Measurements from ENCODE around the gene HK3. TPM values are rescaled to one million over a fixed set of nuclear protein-coding genes. Genes with fewer than 3 reads are reported as not detected.

The HK3 gene
- polyA plus RNA-seq, 1 donor = 0.82 TPM

DNA sequence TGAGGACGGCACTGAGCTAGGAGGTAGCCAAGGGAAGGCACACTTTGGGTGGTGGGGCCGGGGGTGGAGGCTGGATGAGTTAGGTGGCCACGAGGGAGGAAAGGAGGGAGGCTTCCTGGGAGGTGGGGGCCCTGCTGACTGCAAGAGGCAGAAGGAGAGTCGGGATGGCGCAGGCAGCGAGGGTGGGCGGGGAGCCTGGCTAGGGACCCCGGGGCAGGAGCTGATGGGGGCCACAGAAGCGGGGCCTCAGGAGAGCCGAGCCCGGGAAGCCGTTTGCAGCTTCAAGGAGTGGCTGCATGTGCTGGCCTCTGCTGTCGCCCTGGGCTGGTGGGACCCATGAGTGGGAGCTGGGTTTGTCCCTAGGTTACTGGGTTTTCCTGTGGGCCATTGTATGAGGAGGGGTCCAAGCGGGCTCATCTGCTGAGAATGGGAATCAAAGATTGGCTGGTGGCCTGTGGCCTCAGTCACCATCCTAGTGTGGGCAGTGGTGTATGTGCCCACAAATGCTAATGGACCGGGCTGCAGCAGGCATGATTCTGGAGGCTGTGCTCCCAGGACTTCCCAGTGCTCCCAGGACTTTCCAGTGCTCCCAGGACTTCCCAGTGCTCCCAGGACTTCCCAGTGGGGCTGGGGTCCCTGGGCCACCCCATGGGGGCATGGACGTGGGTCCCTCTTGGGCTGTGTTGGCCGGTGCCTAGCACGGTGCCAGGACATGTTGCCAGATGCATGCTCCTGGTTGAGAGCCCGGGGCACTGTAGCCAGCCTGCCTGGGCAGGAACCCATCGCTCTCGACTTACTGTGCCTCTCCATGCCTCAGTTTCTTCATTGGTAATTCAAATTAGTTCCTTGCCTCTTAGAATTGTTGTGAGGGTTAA lies 48.5 kb downstream of the HK3 start:
- no peak for DNase-seq (ENCODE audit: low read depth)

DNA sequence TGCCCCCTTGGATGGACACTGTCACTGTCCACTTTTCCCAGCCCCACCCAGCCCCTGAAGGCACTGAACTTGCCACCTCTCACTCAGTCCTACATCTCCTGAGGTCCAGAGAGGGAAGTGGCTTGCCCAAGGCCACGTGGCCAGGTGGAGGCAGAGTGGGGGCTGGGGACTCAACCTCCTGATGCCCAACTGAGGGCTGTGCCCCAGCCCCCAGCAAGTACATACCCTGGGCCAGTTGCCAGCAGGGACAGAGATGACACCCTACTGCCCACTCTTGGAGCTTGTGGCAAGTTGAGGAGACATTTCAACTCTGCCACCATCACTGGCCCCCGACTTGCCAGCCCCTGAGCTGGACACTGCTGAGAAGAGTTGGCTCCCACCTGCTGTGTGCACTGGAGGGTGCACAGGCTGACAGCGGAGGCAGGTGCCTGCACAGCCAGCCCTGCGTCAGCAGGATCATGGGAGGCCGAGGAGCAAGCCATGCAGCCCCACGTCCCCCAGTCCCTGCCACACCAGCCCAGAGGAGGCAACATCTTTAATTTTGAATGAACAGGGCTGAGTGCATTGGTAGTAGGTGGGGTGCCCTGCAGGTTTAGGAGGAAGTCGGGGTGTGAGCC lies 49.4 kb downstream of the HK3 start:
- DNase-seq (ENCODE audit: low read depth) = no peak

DNA sequence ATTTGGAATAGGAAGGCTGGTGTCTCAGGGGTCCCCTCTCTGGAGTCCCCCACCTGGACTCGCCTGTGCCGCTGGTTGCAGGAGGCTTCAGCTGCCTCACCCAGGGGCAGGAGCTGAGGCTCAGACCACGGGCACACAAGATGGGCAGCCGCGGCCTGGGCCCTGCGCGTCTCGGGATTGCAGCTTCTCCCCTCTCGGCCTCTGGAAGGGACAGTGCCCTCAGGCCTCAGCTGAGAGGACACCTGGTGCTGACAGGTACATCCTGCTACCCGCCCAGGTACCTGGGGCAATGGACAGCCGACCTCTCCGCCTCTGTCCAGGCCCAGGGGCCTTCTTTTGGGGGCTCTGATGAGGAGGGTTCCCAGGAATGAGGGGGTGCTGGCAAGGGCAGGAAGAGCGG lies 50.5 kb downstream of the HK3 start:
- no peak for DNase-seq (ENCODE audit: low read depth)

DNA sequence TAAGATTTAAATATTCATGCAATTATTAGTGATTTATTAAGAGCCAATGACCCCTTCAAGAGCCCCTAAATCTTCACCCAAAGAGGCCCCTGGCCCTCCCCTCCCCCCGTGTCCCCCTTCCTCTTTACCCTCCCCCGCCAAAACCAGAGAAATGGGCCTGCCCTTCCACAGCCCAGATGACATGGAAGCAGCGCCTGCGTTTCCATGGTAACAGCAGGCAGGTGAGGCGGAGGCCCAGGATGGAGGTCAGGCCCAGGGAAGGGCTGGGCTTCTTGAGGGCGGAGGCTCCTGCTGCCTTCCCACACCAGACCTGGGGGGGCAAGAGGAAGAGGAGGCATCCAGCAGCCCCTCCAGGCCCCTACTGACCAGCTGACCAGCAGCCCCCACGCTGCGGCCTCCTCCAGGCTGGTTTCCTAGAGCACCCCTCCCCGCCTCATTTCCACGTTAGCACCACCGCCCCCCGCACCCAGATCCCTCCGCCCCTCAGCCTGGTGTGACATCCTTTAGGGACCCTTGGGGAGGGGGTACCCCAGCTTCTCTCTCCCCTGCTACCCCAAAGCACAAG lies 51.3 kb downstream of the HK3 start:
- no peak for DNase-seq (ENCODE audit: low read depth)

DNA sequence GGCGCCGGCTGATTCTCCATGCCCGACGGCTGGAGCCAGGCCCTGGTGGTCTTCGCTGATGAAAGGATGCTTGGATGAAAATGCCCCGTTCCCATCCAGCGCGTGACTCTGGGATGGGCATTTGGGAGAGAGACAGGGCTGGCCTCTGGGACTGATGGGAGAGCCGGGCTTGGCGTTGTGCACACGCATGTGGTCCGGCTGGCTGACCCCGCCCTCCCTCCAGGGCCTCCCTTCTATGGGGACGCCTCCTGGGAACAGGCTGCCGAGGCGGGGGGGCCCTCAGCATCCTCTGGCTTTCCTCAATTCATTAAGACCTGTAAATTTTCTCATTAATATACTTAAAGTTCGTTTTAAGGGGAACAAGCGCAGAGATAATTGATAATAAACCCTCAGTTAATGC lies 52.0 kb downstream of the HK3 start:
- no peak for DNase-seq (ENCODE audit: low read depth)

DNA sequence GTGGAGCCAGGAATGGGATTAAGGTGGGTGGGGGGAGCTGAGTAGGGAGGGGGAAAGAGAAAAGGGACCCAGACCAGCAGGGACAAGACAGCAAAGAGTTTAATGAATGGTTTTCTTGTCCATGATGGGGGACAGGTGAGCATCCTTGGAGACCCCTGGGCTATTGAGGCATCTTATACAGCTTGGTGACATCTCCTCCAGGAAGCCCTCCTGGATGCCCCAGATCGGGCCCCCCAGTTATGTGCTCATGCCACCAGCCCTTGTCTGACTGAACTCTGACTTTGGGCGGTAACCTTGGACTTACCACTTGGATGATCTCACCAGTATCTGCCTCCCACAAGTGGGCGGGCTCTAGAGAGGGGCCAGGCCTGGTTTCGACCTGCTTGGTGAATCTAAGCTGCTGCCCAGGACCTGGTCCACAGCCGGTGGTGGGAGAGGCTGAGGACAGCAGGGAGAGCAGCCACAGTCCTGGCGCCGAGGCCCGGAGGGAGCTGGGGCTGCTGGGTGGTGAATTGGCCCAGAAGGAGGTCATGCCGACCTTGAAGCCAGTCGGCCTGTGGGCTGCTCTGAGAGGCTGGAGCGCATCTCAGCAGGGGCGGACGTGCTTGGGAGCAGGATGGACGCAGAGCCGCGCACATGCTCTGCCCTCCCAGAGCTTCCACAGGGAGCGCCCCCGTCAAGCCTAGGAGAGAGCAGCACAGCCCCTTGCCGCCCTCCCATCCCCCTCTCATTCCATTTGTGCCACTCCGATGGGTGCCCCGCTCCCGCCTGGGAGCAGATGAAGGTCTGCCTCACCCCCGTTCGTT lies 52.6 kb downstream of the HK3 start:
- no peak for DNase-seq (ENCODE audit: low read depth)

DNA sequence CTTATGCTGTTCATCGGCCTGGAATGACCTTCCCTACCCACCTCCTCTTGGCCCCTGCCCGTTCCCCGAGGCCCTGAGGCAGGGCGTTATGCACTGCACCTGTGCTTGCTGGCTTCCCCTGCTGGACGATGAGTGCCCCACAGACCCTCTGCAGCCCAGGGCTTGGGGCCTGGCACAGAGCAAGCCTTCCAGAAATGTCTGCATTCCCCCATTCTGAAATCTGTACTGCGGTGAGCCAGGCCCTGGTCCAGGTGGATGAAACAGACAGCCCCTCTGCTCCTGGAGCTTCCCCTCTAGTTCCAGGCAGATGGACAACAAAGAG lies 53.8 kb downstream of the HK3 start:
- no peak for DNase-seq (ENCODE audit: low read depth)

DNA sequence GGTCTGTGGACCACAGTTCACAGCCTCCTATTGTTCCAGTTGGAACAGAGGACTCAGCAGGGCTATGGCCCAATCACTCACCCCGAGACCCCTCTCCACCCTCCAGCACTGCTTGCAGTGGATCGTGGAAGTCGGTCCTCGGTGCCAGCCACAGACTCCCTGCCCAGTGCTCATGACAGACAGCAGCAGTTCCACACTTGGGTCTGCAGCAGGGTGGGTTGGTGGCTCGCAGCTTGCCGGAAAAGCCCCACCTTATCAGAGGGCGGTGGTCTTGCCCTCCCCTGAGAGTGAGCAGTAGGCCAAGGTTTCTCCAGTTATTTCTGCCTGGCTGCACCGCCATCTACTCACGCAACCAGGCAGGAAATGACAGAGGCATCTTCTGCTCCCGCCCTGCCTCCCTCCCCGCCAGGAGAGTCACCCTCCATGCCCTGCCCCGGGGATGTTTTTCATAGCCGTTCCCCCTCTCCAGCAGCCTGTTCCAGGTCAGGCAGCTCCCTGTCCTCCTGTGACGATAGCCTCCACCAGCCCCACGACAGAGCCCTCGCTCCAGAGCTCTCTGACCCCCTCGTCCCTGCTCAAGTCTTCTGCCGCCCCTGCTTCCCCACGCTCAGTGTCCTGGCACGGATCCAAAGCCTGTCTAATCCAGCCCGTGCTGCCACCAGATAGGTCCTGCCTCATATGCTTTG lies 54.3 kb downstream of the HK3 start:
- DNase-seq (ENCODE audit: low read depth) = no peak

DNA sequence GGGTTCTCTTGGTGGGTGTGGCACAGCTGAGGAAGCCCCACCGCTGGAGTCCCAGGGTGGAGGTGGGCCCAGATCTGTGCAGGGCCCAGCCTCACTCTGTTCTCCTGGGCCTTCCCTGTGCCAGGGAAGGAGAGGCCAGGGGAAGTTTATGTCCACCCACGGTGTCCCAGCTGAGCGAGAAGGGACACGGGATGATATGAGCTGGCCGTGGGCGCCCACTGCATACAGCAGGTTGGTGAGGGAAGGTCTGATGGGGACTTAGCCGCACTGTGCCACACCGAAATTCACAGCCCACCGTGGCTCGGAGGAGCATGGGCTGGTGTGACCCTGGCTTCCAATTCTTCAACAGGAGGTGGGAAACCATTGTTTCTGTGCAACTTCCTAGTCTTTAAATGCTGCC lies 54.9 kb downstream of the HK3 start:
- no peak for DNase-seq (ENCODE audit: low read depth)

DNA sequence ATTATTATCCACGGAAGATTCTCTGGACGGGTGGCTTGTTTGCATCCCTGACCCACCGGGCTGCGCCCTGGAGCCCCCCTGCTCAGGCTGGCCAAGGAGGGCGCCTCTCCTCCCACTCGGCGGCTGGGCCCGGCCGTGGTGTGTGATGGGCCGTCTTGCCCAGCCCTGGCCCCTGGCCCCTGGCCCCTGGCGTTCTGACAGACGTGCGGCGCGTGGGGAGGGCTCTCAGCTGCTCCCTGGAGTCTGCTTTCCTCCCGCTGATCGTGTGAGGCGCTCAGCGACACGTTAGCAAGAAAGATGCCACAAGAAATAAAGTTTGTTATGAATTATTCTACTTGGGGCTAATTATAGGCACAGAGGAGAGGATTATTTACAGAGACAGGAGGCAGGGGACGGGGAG lies 55.5 kb downstream of the HK3 start:
- DNase-seq (ENCODE audit: low read depth) = no peak

DNA sequence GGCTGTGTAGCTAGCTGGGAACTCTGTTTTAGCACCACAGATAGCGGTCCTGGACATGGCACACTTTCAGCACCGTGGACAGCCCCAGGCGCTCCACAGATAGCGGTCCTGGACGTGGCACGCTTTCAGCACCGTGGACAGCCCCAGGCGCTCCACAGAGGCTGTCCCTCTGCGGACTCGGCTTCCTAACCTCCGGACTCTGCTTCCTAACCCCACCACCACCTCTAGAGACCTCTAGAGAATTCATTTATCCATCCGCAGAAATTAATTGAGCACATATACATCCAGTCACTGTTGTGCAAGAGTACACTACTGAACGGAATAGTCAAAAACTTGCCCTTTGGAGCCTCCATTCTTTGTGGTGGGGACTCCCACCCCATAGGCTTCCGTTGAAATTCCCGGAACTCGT lies 61.4 kb downstream of the HK3 start:
- DNase-seq (ENCODE audit: low read depth) = peak; percentile 68

DNA sequence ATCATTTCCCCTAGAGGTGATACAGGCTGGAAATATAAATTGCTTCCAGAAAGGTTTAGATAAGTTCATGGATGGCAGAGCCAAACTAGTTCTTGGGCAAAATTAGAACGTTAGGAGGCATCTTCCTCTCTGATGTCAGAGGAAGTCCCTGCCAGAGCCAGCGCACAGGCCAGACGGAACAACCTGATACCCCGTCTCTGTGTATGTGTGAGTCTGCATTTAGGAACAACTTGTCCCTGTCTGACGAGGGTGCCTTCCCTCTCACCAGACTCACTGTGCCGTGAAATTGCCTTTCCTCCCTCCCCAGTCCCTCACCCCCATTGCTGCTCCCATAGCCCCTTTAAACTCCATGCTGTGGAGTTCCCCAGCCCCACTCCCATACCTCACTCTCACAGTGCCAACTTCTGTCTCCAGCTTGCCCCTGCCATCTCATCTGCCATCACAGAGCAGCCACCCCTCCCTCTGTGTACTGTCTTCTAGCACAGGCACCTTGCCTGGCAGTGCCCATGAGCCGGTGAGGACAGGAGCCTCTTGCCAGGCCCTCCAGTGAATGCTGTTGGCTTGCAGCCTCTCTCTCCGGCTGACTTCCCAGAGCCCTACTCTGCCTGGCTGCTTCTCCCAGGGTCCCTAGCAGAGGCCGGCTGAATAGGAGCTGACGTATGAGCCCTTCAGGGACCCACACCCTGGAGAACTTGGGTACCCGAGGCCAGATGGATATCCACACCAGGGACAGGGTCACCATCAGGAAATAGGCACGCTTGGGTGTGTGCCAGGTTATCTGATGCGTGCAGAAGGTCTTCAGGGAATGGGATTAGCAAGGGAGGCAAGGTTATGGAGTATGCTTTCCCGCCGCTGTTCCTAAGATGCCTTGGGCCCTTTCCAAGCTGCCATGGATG lies 62.1 kb downstream of the HK3 start:
- DNase-seq (ENCODE audit: low read depth) = no peak

DNA sequence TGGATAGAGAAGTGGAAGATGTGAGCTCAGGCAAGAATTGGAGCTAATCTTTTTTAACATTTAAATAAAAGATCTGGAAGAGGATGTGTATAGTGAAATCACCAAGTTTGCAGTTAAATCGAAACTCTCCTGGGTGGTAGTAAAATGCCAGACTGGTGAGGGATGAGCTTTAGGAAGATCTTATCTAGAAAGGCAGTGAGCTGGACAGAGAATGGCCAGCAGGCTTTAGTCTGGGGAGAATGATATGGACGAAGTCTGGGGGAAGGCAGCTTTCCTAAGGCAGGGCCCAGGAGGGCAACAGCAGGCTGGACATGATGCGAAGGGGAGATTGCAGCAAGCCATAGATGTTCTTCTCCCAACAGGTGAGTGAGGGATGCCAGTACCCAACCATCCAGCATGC lies 63.2 kb downstream of the HK3 start:
- DNase-seq (ENCODE audit: low read depth) = no peak

DNA sequence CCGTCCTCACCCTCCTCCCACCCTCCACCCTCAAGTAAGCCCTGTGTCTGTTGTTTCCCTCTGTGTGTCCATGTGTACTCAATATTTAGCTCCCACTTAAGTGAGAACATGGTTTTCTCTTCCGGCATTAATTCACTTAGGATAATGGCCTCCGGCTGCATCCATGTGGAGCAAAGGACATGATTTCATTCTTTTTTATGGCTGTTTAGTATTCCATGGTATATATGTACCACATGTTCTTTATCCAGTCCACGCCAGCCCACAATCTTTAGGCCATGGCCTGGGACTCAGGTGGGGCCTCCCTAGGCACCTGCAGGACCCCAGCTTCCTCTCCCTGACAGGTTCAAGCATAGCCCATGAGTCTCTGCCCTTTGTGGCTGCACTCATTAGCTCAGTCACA lies 65.9 kb downstream of the HK3 start:
- no peak for DNase-seq (ENCODE audit: low read depth)

DNA sequence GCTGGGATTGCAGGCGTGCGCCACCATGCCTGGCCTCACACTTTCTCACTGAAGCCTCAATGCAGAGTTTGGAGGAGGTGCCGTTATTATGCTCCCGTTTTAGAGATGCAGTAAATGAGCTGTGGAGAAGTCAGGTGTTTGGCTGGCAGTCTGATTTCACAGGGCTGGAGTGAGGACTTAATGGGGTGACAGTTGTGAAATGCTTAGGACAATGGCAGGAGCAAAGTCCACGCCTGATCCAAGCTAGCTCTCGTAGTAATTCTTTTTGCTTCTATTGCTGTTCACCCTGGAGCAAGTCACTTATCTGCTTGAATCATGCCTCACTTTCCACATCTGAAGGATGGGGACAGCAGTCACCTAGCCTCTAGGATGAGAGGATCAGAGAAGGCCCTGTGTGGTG lies 67.0 kb downstream of the HK3 start:
- no peak for DNase-seq (ENCODE audit: low read depth)

DNA sequence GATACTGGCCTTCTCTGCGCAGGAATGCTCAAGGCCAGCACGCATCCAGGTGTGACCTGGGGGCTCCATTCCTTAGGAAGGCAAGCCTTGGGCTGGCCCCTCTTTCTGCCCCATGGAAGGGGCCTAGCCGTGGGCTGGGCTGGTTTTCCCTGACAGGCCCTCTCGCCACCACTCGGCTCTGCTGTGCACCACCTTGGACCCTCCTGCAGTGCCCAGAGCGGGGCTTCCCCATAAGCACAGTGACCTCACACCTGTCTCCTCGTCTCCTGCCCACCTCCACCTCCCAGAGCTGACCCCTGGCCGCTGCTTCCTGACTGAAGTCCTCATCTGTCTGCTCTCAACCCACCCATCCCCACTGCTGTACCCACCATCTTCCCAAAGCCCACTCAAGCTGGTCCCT lies 67.7 kb downstream of the HK3 start:
- DNase-seq (ENCODE audit: low read depth) = no peak

DNA sequence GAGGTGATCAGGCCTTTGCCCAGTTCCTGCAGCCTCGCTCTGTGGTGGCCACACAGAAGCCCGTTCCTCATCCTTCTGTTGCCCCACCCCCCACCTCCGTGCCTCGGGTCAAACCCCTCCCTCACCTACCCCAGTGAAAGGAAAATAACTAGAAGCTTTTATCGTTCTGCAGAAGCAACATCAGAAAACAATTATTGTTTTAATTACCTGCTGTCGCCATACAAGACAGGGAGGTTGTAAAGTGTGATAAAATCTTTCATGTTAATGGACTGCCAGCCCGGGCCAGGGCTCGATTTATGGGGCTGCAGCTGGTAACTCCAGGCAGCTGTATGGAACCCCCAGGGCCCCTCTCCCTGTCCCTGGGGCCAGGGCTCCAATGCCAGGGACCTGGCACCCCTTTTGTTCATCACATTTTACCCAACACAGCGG lies 68.1 kb downstream of the HK3 start:
- no peak for DNase-seq (ENCODE audit: low read depth)

Data from forelimb muscle (tissue), 1 donor.